Measurements from ENCODE around the gene FRMD4A. TPM values are rescaled to one million over a fixed set of nuclear protein-coding genes. Genes with fewer than 3 reads are reported as not detected.

The FRMD4A gene
- total and polyA plus RNA-seq, 2 experiments from 2014 or later, result 5.4 to 10.3 TPM

- no peaks in the 10 kb centered on the region for H3K9me3 ChIP-seq (ENCODE audit: low read depth)
- no peaks in the 10 kb centered on the region for H3K9me2 ChIP-seq (replicated peaks; ENCODE audit: insufficient read depth)
- H3K36me3 ChIP-seq (replicated peaks; ENCODE audit: insufficient read depth, low read depth), result no peaks in the 10 kb centered on the region
- no peaks in the 10 kb centered on the region for H3K27me3 ChIP-seq
- no peak overlapping the region for H3K4me2 ChIP-seq
- whole genome bisulfite sequencing (ENCODE audit: low lambda C conversion rate, missing lambda C conversion rate), result 87% methylated on average over 7 of the region's 7 CpGs
- H3K4me1 ChIP-seq (ENCODE audit: insufficient read depth), result peaks cover 6% of the 10 kb centered on the region
- no peak overlapping the region for H3K27ac ChIP-seq
- H3K4me3 ChIP-seq, result no peak overlapping the region
- H3K79me2 ChIP-seq, result no peaks in the 10 kb centered on the region
- H4K20me1 ChIP-seq (ENCODE audit: insufficient read depth, poor library complexity, severe bottlenecking), result no peaks in the 10 kb centered on the region
- H2AFZ ChIP-seq, result no peak overlapping the region
- TF ChIP-seq EZH2phosphoT487 (IDR thresholded peaks at IDR 0.05; ENCODE audit: low read depth, severe bottlenecking, unreplicated experiment), result no peak
- TF ChIP-seq EZH2 (IDR thresholded peaks at IDR 0.05; ENCODE audit: borderline replicate concordance), result no peak
- TF ChIP-seq CTCF (IDR thresholded peaks at IDR 0.05; ENCODE audit: poor library complexity), result no peak
- DNase-seq (ENCODE audit: low spot score), result no peak
Observed at GRCh38 chr10:13733071-13733470, 597.7 kb downstream of the FRMD4A start.

- no peak overlapping the region for H3K4me2 ChIP-seq
- H2AFZ ChIP-seq, result no peak overlapping the region
- H3K36me3 ChIP-seq (replicated peaks; ENCODE audit: insufficient read depth, low read depth), result no peaks in the 10 kb centered on the region
- no peak for DNase-seq (ENCODE audit: low spot score)
- no peaks in the 10 kb centered on the region for H4K20me1 ChIP-seq (ENCODE audit: insufficient read depth, poor library complexity, severe bottlenecking)
- TF ChIP-seq EZH2 (IDR thresholded peaks at IDR 0.05; ENCODE audit: borderline replicate concordance) (no peak), EZH2phosphoT487 (IDR thresholded peaks at IDR 0.05; ENCODE audit: low read depth, severe bottlenecking, unreplicated experiment) (no peak), CTCF (IDR thresholded peaks at IDR 0.05; ENCODE audit: poor library complexity) (no peak)
- H3K27me3 ChIP-seq, result no peaks in the 10 kb centered on the region
- H3K9me3 ChIP-seq (ENCODE audit: low read depth), result no peaks in the 10 kb centered on the region
- H3K27ac ChIP-seq, result no peak overlapping the region
- WGBS (ENCODE audit: low lambda C conversion rate, missing lambda C conversion rate), result 85% methylated on average over 6 of the region's 6 CpGs
- H3K4me1 ChIP-seq (ENCODE audit: insufficient read depth), result peaks cover 6% of the 10 kb centered on the region
- no peaks in the 10 kb centered on the region for H3K79me2 ChIP-seq
- no peak overlapping the region for H3K4me3 ChIP-seq
- no peaks in the 10 kb centered on the region for H3K9me2 ChIP-seq (replicated peaks; ENCODE audit: insufficient read depth)
Observed at GRCh38 chr10:13732465-13732881, 598.3 kb downstream of the FRMD4A start.

GRCh38 chr10:13731799-13732198 lies 598.9 kb downstream of the FRMD4A start:
- Histone ChIP-seq H3K36me3 (replicated peaks; ENCODE audit: insufficient read depth, low read depth) (no peaks in the 10 kb centered on the region), H3K27me3 (no peaks in the 10 kb centered on the region), H3K27ac (no peak overlapping the region), H3K4me3 (no peak overlapping the region), H3K9me3 (ENCODE audit: low read depth) (no peaks in the 10 kb centered on the region), H3K9me2 (replicated peaks; ENCODE audit: insufficient read depth) (no peaks in the 10 kb centered on the region), H3K4me2 (no peak overlapping the region), H4K20me1 (ENCODE audit: insufficient read depth, poor library complexity, severe bottlenecking) (no peaks in the 10 kb centered on the region), H3K4me1 (ENCODE audit: insufficient read depth) (peaks cover 6% of the 10 kb centered on the region), H3K79me2 (no peaks in the 10 kb centered on the region), H2AFZ (no peak overlapping the region)
- TF ChIP-seq EZH2 (IDR thresholded peaks at IDR 0.05; ENCODE audit: borderline replicate concordance) (no peak), EZH2phosphoT487 (IDR thresholded peaks at IDR 0.05; ENCODE audit: low read depth, severe bottlenecking, unreplicated experiment) (no peak), CTCF (IDR thresholded peaks at IDR 0.05; ENCODE audit: poor library complexity) (no peak)
- DNase-seq (ENCODE audit: low spot score), result no peak
- WGBS (ENCODE audit: low lambda C conversion rate, missing lambda C conversion rate), result 82% methylated on average over 8 of the region's 8 CpGs

GRCh38 chr10:13730956-13731355 lies 599.8 kb downstream of the FRMD4A start:
- H3K4me3 ChIP-seq, result no peak overlapping the region
- no peaks in the 10 kb centered on the region for H3K36me3 ChIP-seq (replicated peaks; ENCODE audit: insufficient read depth, low read depth)
- no peaks in the 10 kb centered on the region for H3K79me2 ChIP-seq
- H3K27ac ChIP-seq, result no peak overlapping the region
- H3K4me2 ChIP-seq, result no peak overlapping the region
- DNase-seq (ENCODE audit: low spot score), result no peak
- no peaks in the 10 kb centered on the region for H3K9me3 ChIP-seq (ENCODE audit: low read depth)
- H3K27me3 ChIP-seq, result no peaks in the 10 kb centered on the region
- peaks cover 6% of the 10 kb centered on the region for H3K4me1 ChIP-seq (ENCODE audit: insufficient read depth)
- H4K20me1 ChIP-seq (ENCODE audit: insufficient read depth, poor library complexity, severe bottlenecking), result no peaks in the 10 kb centered on the region
- TF ChIP-seq EZH2 (IDR thresholded peaks at IDR 0.05; ENCODE audit: borderline replicate concordance) (no peak), CTCF (IDR thresholded peaks at IDR 0.05; ENCODE audit: poor library complexity) (no peak), EZH2phosphoT487 (IDR thresholded peaks at IDR 0.05; ENCODE audit: low read depth, severe bottlenecking, unreplicated experiment) (no peak)
- no peaks in the 10 kb centered on the region for H3K9me2 ChIP-seq (replicated peaks; ENCODE audit: insufficient read depth)
- WGBS (ENCODE audit: low lambda C conversion rate, missing lambda C conversion rate), result 77% methylated on average over 7 of the region's 7 CpGs
- H2AFZ ChIP-seq, result no peak overlapping the region

Data from hepatocyte (in vitro differentiated cells).